HG03159 (cell line): ENCODE measurements around the gene CD99L2.

Experiments
- ATAC-seq: cut with Tn5 transposase; IDR thresholded peaks from one replicate; pipeline ENCODE4 v1.9.1; 2021; ENCODE audit warnings: mild to moderate bottlenecking, moderate library complexity; ENCODE audit not compliant: unreplicated experiment

Gene CD99L2

DNA sequence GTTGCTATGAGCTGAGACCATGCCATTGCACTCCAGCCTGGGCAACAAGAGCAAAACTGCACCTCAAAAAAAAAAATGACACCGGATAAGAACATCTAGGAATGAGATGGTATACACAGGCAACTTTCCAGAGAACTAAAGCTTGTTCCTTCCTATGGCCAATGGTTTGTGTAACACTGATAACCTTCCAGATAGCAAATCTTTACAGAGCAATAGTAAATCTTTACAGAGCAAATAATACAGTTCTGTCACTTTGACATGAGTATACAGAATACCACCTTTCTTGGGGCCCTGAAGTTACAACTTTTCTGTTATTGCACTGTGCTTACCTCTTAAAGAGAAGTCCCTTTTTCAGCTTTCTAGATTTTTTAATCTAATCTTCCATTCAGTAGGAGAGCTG lies 91.6 kb downstream of the CD99L2 start:
- no peak for ATAC-seq

DNA sequence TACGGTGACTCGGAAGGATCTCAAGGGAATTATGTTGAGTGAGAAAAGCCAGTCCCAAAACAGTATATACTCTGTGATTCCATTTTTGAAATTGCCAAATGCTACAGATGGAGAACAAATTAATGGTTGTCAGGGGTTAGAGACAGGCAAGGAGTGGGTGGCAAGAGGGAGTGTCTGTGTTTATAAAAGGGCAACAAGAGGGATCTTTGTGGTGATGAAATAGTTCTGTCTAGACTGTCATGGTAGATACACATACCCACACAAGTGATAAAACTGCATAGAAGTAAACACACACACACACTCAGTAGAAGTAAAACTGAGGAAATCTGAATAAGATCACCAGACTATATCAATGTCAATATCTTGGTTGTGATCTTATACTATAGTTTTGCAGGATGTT lies 92.7 kb downstream of the CD99L2 start:
- ATAC-seq: no peak

DNA sequence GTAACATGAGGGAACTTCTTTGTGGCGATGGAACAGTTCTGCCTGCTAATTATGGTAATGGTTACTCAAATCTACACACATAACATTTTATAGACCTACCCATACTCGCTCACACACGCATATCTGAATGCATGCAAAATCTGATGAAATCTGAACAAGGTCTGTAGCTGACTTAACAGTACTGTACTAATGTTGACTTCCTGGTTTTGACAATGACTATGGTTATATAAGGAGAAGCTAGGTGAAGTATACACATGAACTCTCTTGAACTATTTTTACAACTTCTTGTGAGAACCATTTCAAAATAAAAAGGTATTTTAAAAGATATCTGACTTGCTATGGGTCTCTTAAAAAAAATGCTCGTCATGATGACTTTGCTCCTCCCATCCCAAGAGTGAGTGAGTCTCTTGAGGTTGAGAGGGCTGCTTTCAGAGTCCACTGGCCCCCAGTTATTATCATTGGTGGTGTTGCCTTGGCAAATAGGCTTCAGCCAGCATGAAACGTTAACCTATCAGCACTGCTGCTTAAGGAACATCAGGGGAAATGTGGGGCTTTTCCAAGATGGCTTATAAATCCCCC lies 105.4 kb downstream of the CD99L2 start:
- no peak for ATAC-seq

GRCh38 chrX:150790021-150790420 lies 108.4 kb downstream of the CD99L2 start:
- no peak for ATAC-seq

DNA sequence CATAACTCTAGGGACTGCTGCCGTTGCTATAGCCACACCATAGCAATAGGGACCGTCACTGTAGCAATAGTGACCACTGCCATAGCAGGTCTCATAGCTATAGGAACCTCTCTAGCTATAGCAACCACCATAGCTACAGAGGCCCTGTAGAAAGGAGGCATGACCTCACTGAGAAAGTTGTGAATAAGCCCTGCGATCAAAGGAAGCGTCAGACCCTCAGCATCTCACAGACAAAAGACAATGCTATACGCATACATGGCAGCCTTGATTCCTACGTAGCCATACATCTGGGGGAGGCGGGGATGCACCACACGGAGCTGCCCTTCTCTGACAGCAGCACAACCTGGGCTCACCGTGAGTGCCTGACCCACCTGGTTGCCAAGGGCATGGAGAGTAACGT lies 116.8 kb downstream of the CD99L2 start:
- no peak for ATAC-seq

- ATAC-seq: no peak
These were observed 119.1 kb downstream of the CD99L2 start for GRCh38 chrX:150779385-150779784.

GRCh38 chrX:150777328-150777992 lies 121.0 kb downstream of the CD99L2 start:
- no peak for ATAC-seq

DNA sequence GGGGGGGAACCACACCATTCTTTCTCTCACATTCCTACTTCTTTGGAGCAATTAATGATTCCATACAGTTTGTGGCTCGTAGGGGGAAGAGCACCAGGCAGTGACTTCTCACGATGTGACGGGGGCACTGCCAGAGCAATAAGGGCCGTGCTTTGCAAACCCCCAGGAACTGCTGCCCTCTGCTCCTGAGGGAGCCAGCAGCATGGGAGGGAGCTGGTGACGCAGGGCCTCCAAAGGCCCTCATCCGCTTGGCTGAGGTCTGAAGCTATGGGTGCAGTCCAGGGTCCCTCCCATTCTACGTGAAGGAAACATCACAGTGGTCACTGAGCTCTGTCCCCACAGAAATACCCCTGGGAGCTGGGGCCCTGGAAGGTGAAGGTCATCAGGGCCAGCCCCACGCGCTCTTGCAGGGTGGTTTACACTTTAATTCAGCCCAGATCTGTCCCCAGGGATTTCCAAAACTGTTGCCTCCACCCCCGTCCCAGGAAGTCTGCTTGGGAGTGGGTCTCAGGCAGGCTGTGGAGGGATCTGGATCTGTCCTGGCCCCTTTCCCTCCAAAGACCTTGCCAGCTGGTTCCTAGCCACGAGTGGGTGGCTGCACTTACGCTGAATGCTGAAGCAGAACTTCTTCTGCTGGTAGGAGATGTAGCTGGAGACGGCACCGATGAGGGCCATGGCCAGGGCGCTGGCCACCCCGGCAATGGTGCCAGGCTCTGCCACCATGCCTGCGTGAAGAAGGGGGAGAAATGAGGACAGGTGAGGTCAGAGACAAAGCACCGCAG lies 122.7 kb downstream of the CD99L2 start:
- no peak for ATAC-seq

DNA sequence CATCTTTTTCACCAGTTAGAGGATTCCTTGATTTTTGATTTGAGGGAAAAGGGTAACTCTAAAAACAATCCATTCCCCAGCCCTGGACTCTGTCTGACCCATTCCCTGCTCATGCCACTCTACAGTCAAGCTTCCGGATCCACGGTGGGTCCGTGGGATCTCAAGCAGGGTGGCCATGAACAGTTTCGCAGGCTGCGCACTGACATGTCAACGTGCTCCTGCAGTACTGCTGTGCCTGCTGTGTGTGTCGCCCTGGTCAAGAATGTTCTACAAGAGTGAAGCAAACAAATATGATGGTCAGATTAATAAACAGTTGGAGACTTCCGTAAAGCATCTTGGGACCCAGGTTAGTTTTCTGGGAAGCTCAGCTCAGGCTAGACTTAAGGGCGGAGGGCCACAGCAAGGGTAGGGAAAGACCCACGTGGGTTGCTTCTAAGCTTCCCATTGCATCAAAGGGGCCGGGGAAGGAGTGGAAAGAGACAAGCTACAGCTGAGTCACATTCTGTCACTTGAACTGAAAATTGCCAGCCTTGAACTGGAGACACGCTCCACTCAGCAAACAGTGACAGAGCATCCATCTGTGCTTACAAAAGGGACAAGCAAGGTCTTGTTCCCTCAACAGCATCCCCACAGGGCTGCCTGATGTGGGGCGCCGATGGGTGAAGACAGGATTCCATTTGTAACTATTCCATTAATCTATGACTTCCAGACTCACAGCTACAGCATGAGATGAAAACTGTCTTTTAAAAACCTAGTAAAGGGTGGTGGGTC lies 123.5 kb downstream of the CD99L2 start:
- no peak for ATAC-seq

- ATAC-seq: no peak
These were observed 124.8 kb downstream of the CD99L2 start for GRCh38 chrX:150773634-150774033.

GRCh38 chrX:150773117-150773516 lies 125.4 kb downstream of the CD99L2 start:
- ATAC-seq: no peak

DNA sequence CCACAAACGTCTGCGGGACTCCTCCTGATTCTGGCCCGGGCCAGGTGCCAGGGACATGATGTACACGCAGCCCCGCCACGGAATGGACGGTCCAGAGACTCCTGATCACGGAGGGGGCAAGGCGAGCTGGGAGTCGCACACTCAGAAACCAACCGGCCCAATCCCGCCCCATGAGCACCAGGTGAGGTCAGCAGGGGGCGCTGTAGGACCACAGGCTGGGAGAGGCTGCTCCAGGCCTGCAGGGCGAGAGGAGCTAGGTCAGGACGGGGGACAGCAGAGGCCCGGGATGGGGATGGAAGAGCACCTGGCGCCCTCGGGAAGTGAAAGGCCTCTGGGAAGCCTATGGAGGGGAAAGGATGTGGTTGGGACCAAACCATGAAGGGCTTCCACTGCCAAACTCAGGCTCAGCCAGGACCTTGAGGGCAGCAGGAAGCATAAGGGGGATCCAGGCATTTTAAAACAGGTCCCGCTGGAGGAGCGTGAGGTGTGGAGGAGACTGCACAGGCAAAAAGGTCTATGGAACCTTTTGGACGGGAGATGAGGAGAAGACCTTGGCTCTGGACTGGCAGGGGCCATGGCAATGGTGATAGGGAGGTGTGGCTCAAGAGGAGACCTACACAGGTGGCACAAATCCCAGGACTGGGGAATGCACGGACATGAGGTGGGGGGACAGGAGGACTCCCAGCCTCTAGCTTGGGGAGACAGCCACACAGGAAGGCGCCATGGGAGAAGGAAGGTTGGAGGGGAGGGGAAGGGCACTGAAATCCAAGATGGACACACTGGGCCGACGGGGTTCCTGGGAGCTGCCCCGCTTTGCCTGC lies 126.1 kb downstream of the CD99L2 start:
- peak; percentile 83 for ATAC-seq

- no peak for ATAC-seq
These were observed 127.4 kb downstream of the CD99L2 start for GRCh38 chrX:150771116-150771515.

DNA sequence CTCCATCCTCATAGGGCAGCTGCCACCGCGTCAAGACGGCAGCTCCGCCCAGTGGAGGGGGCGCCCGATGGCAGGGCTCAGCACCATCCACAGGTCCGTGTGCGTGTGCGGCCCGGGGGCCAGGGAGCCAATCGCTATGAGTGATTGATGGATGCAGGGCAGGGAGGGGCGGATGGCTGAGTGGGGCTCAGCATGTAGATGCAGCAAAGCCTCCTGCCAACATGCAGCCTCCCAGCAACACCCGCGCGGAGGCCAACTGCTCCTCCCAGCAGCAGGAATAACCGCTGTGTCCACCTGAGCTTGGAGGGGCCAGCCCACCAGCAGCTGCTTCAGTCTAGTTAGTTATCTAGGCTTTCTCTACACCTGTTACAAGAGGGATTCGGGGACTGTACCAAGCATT lies 127.8 kb downstream of the CD99L2 start:
- no peak for ATAC-seq

- no peak for ATAC-seq
These were observed 129.1 kb downstream of the CD99L2 start for GRCh38 chrX:150769408-150769807.

DNA sequence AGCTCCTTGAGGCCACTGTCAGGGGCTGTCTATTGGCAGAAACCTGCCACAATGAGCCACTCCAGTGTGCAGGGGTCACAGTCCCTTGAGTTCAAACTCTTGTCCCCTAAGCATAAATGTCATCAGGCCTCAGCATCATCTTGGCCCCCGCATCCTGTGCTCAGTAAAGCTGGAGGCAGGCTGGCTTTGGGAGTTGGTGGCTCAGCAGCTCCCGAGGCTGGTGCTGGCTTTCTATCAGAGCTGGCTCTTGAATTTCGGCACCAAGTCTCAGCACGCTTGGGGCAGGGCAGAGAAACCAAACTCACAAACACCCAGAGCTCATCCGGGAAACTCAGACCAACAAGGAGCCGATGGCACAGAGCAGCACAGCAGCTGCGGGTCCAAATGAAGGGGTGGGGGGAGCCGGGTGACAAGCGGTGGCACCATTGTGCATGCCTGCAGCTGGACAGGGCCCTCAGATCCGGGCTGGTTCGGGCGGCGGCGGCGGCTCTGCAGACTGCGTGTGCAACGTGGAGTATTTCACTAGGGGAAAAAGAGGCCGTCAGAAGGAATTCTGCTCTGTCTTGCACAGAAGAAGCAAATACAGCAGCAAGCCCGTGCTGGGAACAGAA lies 129.8 kb downstream of the CD99L2 start:
- ATAC-seq: no peak

DNA sequence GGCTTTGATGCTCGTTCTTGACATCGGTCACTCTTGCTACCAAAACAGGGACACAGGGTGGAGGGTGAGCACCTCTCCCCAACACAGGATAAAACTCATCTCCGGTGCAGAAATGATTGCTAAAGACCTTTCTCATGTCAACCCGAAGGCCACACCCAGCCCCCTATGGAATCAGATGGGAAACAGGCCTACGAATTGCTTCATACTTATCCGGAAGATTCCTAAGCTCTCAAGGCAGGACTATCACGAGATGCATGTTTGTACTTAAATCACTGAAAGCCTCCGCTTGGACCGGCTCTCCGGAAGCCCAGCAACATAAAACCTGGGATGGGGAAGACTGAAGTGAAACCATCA lies 130.4 kb downstream of the CD99L2 start:
- ATAC-seq: no peak

DNA sequence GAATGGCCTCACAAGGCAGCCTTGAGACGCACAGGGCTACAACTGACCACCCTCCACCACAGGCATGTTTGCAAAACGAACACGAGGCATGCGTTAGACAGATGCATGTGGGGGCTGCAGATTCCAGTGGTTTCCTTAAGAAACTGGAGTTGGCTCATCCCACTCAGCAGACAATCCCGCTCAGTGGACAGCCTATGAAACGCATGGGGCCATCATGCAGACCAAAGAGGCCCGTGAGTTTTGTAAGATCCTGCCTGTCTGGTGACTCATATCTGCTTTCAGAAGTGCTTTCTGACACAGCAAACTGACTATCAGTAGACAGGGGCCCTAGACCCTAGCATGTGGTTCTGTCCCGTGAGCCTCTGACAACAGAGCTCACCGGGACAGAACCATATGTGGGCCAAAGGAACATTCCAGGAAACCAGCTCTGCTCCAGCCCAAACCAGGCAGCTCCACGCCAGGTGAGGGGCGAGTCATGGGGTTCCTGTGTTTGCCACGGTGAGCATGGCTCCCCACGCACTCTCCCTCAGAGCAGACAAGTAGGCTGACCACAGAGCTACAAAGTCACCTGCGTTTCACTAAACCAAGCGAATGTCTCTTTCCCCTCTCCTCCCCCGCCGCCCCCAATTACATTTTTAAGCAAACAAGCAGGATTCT lies 130.9 kb downstream of the CD99L2 start:
- no peak for ATAC-seq

DNA sequence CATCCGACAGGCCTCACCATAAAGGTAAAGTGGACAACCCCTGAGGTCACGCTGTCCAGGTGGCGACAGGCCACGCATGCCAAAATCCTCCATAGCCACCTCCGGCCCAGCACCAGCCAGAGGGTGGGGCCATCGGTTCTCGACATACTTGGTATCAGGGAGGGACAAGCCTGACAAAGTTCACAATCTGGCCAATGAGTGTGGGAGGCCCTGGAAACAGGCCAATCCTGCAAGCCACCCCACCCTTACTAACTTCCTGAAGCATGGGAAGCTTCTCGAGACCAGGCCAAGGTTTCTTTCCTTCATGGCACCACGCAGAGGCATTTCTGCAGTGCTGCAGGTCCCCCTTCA lies 131.4 kb downstream of the CD99L2 start:
- ATAC-seq: no peak
